HK-2 (cell line): ENCODE measurements around the gene SACM1L.
A peak's percentile ranks its signal among the peaks of the same experiment; 100 is the strongest.

ENCODE experiments used
- DNase-seq: peaks from one replicate; pipeline ENCODE4 v3.0.0-alpha.2; 2018; ENCODE audit not compliant: unreplicated experiment

The SACM1L gene

GRCh38 chr3:45688882-45689786, at the start of gene SACM1L:
TSS of gene SACM1L (plus strand) at chr3:45689396. CDS start at chr3:45689466, 70 bp downstream.
- peak; percentile 95 for DNase-seq

- no peak for DNase-seq
Observed at GRCh38 chr3:45640091-45640507, 49.1 kb upstream of the SACM1L start.

- no peak for DNase-seq
Observed at GRCh38 chr3:45640724-45641361, 48.4 kb upstream of the SACM1L start.

GRCh38 chr3:45641756-45642155, 47.4 kb upstream of the SACM1L start:
- DNase-seq, result no peak

- no peak for DNase-seq
Observed at GRCh38 chr3:45642731-45643152, 46.5 kb upstream of the SACM1L start.

GRCh38 chr3:45644063-45644790, 45.0 kb upstream of the SACM1L start:
- DNase-seq, result no peak

GRCh38 chr3:45644791-45645201, 44.4 kb upstream of the SACM1L start:
- DNase-seq, result no peak

- no peak for DNase-seq
Observed at GRCh38 chr3:45646051-45646585, 43.1 kb upstream of the SACM1L start.

GRCh38 chr3:45647148-45647619, 42.0 kb upstream of the SACM1L start:
- no peak for DNase-seq

- DNase-seq, result no peak
Observed at GRCh38 chr3:45653205-45653604, 36.0 kb upstream of the SACM1L start.

- no peak for DNase-seq
Observed at GRCh38 chr3:45654397-45654944, 34.7 kb upstream of the SACM1L start.

GRCh38 chr3:45655906-45656305, 33.3 kb upstream of the SACM1L start:
- DNase-seq, result no peak

GRCh38 chr3:45656575-45657363, 32.4 kb upstream of the SACM1L start:
- peak; percentile 82 for DNase-seq

GRCh38 chr3:45657853-45658252, 31.3 kb upstream of the SACM1L start:
- no peak for DNase-seq

GRCh38 chr3:45659661-45660566, 29.3 kb upstream of the SACM1L start:
- DNase-seq, result peak; percentile 48

- DNase-seq, result no peak
Observed at GRCh38 chr3:45660567-45660901, 28.7 kb upstream of the SACM1L start.

- no peak for DNase-seq
Observed at GRCh38 chr3:45664578-45664977, 24.6 kb upstream of the SACM1L start.

- no peak for DNase-seq
Observed at GRCh38 chr3:45665101-45665572, 24.1 kb upstream of the SACM1L start.

- no peak for DNase-seq
Observed at GRCh38 chr3:45666757-45667431, 22.3 kb upstream of the SACM1L start.
